SK-N-SH (cell line): ENCODE measurements around the gene GLIS1. TPM values are rescaled to one million over a fixed set of nuclear protein-coding genes. Genes with fewer than 3 reads are reported as not detected.

Source experiments
- CTCF ChIA-PET: fragments of 300-600, 350-600 bp; formaldehyde crosslinking; extraction: SDS; loops from one replicate; lab custom pipeline; 2021; lab: Yijun Ruan, JAX
- POLR2A ChIA-PET: fragments of 350-600 bp; sonication (Branson Sonifier 250); formaldehyde crosslinking; extraction: SDS; loops from one replicate; lab custom pipeline; 2020; ENCODE audit warnings: antibody characterized with exemption, inconsistent platforms; lab: Yijun Ruan, JAX
- DNase-seq: peaks from one replicate; pipeline ENCODE4 v3.0.0; 2012
- H2AFZ ChIP-seq: fragments of 200-600 bp; sonication (generic); 2 replicates; pipeline ENCODE4 v1.8.1; 2016; ENCODE audit warnings: antibody characterized with exemption, mild to moderate bottlenecking, low read depth
- H3F3A ChIP-seq: fragments of 200-600 bp; sonication (generic); replicated peaks from 2 replicates; pipeline ENCODE3; 2016; ENCODE audit warnings: antibody characterized with exemption, mild to moderate bottlenecking; ENCODE audit not compliant: insufficient read depth
- H3K27ac ChIP-seq, 2 experiments: fragments of 200-500 bp in 1 of 2; fragments of 200-600 bp in 1 of 2; sonication (Bioruptor generic) in 1 of 2; sonication (generic), shearing (Covaris generic) in 1 of 2; 2 replicates each; pipeline versions ENCODE4 v1.5.1 to v1.6.1; 2014 to 2016; ENCODE audit warnings: low read depth in 2 of 2, inconsistent platforms in 1 of 2, low read length in 1 of 2, mild to moderate bottlenecking in 1 of 2, mixed read lengths in 1 of 2
- H3K27me3 ChIP-seq: fragments of 200-600 bp; sonication (generic), shearing (Covaris generic); 2 replicates; pipeline ENCODE4 v1.6.1; 2016; ENCODE audit warnings: mixed run types; ENCODE audit not compliant: insufficient read depth
- H3K36me3 ChIP-seq, 2 experiments: fragments of 200-500 bp in 1 of 2; fragments of 200-600 bp in 1 of 2; sonication (Bioruptor generic) in 1 of 2; sonication (generic) in 1 of 2; replicated peaks in 1 of 2; 2 replicates each; pipeline versions ENCODE3 to v1.5.1; 2014 to 2016; ENCODE audit warnings: low read length in 1 of 2, mild to moderate bottlenecking in 1 of 2; ENCODE audit not compliant: insufficient read depth in 2 of 2, control insufficient read depth in 1 of 2
- H3K4me1 ChIP-seq, 2 experiments: fragments of 200-500 bp in 1 of 2; fragments of 200-600 bp in 1 of 2; sonication (Bioruptor generic) in 1 of 2; sonication (generic), shearing (Covaris generic) in 1 of 2; 2 replicates each; pipeline versions ENCODE4 v1.5.1 to v1.6.1; 2014 to 2016; ENCODE audit warnings: low read depth in 1 of 2, low read length in 1 of 2, mixed run types in 1 of 2; ENCODE audit not compliant: insufficient read depth in 2 of 2, control insufficient read depth in 1 of 2
- H3K4me2 ChIP-seq: fragments of 200-600 bp; sonication (generic), shearing (Covaris generic); 2 replicates; pipeline ENCODE4 v1.6.1; 2017; ENCODE audit warnings: mixed run types
- H3K4me3 ChIP-seq, 2 experiments: fragments of 200-500 bp in 1 of 2; fragments of 200-600 bp in 1 of 2; sonication (Bioruptor generic) in 1 of 2; sonication (generic), shearing (Covaris generic) in 1 of 2; 2 replicates each; pipeline versions ENCODE4 v1.5.1 to v1.8.1; 2014 to 2016; ENCODE audit warnings: low read depth in 2 of 2, inconsistent platforms in 1 of 2, low read length in 1 of 2, mild to moderate bottlenecking in 1 of 2, mixed read lengths in 1 of 2, moderate library complexity in 1 of 2
- H3K79me2 ChIP-seq: fragments of 200-600 bp; sonication (generic); 2 replicates; pipeline ENCODE4 v1.8.1; 2017; ENCODE audit warnings: mild to moderate bottlenecking; ENCODE audit not compliant: insufficient read depth
- H3K9ac ChIP-seq: fragments of 200-600 bp; sonication (generic); 2 replicates; pipeline ENCODE4 v1.6.1; 2017; ENCODE audit warnings: mixed run types
- H3K9me2 ChIP-seq: fragments of 200-600 bp; sonication (generic); 2 replicates; pipeline ENCODE4 v1.6.1; 2017; ENCODE audit warnings: mixed run types
- H3K9me3 ChIP-seq: fragments of 200-600 bp; sonication (generic); 2 replicates; pipeline ENCODE4 v1.6.1; 2017; ENCODE audit warnings: mixed run types, mild to moderate bottlenecking, moderate library complexity
- H4K20me1 ChIP-seq: fragments of 200-600 bp; sonication (generic); 2 replicates; pipeline ENCODE4 v1.6.1; 2017; ENCODE audit warnings: mild to moderate bottlenecking, mixed run types; ENCODE audit not compliant: insufficient read depth
- CHD2 ChIP-seq: fragments of 150-350 bp; IDR thresholded peaks from 2 replicates; pipeline ENCODE4 v1.6.1; 2018; ENCODE audit warnings: low read length; ENCODE audit not compliant: partially characterized antibody
- ELF1 ChIP-seq: IDR thresholded peaks from 2 replicates; pipeline ENCODE4 v1.4.0; 2012
- EP300 ChIP-seq, 2 experiments: IDR thresholded peaks; 2 replicates each; pipeline versions ENCODE4 v1.4.0 to v1.6.1; 2012; ENCODE audit warnings: borderline replicate concordance in 1 of 2, low read depth in 1 of 2, low read length in 1 of 2
- EZH2phosphoT487 ChIP-seq: fragments of 200-600 bp; sonication (generic); IDR thresholded peaks from 2 replicates; pipeline ENCODE4 v1.6.1; 2017; ENCODE audit warnings: low read depth, mixed run types, mild to moderate bottlenecking, antibody characterized with exemption, moderate library complexity, borderline replicate concordance
- FOSL2 ChIP-seq: IDR thresholded peaks from 2 replicates; pipeline ENCODE4 v1.4.0; 2012; ENCODE audit warnings: low read depth, mild to moderate bottlenecking, moderate library complexity, borderline replicate concordance
- IRF3 ChIP-seq: fragments of 150-350 bp; IDR thresholded peaks from 2 replicates; pipeline ENCODE4 v1.6.1; 2016; ENCODE audit warnings: mild to moderate bottlenecking, low read depth, low read length
- JUND ChIP-seq: IDR thresholded peaks from 2 replicates; pipeline ENCODE4 v1.4.0; 2012
- MXI1 ChIP-seq: IDR thresholded peaks from 2 replicates; pipeline ENCODE4 v1.6.1; 2012; ENCODE audit warnings: mild to moderate bottlenecking, low read depth, low read length, improper control_type of control experiment
- NFIC ChIP-seq: IDR thresholded peaks from 2 replicates; pipeline ENCODE4 v1.4.0; 2012; ENCODE audit warnings: borderline replicate concordance
- NRF1 ChIP-seq: IDR thresholded peaks from 2 replicates; pipeline ENCODE4 v1.6.1; 2012; ENCODE audit warnings: low read depth, mild to moderate bottlenecking, low read length
- POLR2AphosphoS5 ChIP-seq: IDR thresholded peaks from 2 replicates; pipeline ENCODE4 v1.6.1; 2012; ENCODE audit warnings: low read depth, low read length
- RAD21 ChIP-seq: IDR thresholded peaks from 2 replicates; pipeline ENCODE4 v1.6.1; 2012; ENCODE audit warnings: mild to moderate bottlenecking, low read length
- RCOR1 ChIP-seq: fragments of 150-350 bp; IDR thresholded peaks from 2 replicates; pipeline ENCODE4 v1.6.1; 2017; ENCODE audit warnings: antibody characterized with exemption, low read length
- RFX5 ChIP-seq: IDR thresholded peaks from 2 replicates; pipeline ENCODE4 v1.6.1; 2012; ENCODE audit warnings: mild to moderate bottlenecking, improper control_type of control experiment, low read length
- RXRA ChIP-seq: IDR thresholded peaks from 2 replicates; pipeline ENCODE4 v1.4.0; 2012; ENCODE audit warnings: low read depth, mild to moderate bottlenecking, borderline replicate concordance
- SIN3A ChIP-seq: IDR thresholded peaks from 2 replicates; pipeline ENCODE4 v1.6.1; 2012; ENCODE audit warnings: low read depth, mild to moderate bottlenecking, low read length, moderate library complexity, borderline replicate concordance
- TCF12 ChIP-seq: IDR thresholded peaks from 2 replicates; pipeline ENCODE4 v1.4.0; 2012
- TEAD4 ChIP-seq: IDR thresholded peaks from 2 replicates; pipeline ENCODE4 v1.4.0; 2012; ENCODE audit warnings: mild to moderate bottlenecking, borderline replicate concordance; ENCODE audit not compliant: insufficient read depth
- YY1 ChIP-seq: IDR thresholded peaks from 2 replicates; pipeline ENCODE4 v1.4.0; 2012; ENCODE audit warnings: low read depth, mild to moderate bottlenecking
- WGBS: methylation state at CpG from one replicate; pipeline ENCODE4 v1.1.6; 2017; ENCODE audit warnings: low lambda C conversion rate; 5-methylcytosine and 5-hydroxymethylcytosine counted together
- polyA plus RNA-seq, 3 experiments: library from polyadenylated mRNA; depleted of rRNA; stranded (reverse); fragments of >200 nt; gene quantifications; 2 replicates each; pipeline ENCODE4 v1.2.3, GENCODE V29; 2012
- TF ChIP-seq, protein P1 (sequence below): IDR thresholded peaks from 2 replicates; pipeline ENCODE4; 2012
- TF ChIP-seq, protein P2 (sequence below): IDR thresholded peaks from 2 replicates; pipeline ENCODE4 v1.4.0; 2012; ENCODE audit warnings: low read depth

Gene GLIS1
- polyA plus RNA-seq, 1 of the 3 experiments (the other 2 are of a cell fraction): 0.13 TPM

- no peak for TF ChIP-seq RCOR1
- no peak for TF ChIP-seq RXRA
- no peak for TF ChIP-seq JUND
- TF ChIP-seq EZH2phosphoT487: no peak
- no peak for TF ChIP-seq NRF1
- no peak for TF ChIP-seq RFX5
Measured at GRCh38 chr1:53470584-53470983, 268.4 kb downstream of the GLIS1 start (continued).

- DNase-seq: no peak
- Histone ChIP-seq H3K36me3 (no peaks in the 10 kb centered on the region), H3K27me3 (no peaks in the 10 kb centered on the region; the same call in 1 of the 2 replicates), H3K4me1 (peaks cover 0 to 7% of the 10 kb centered on the region in 2 experiments; a peak in 1 of 4 replicates), H2AFZ (no peak overlapping the region), H3K9me2 (no peaks in the 10 kb centered on the region), H3F3A (no peaks in the 10 kb centered on the region), H3K9me3 (no peaks in the 10 kb centered on the region), H3K9ac (no peak overlapping the region), H4K20me1 (no peaks in the 10 kb centered on the region), H3K79me2 (no peaks in the 10 kb centered on the region), H3K4me2 (no peak overlapping the region), H3K4me3 (peak overlapping the region in 1 of 2 experiments; percentile 46; a peak in 1 of 4 replicates), H3K27ac (no peak overlapping the region)
- no peak for TF ChIP-seq CHD2
- TF ChIP-seq FOSL2: no peak
- TF ChIP-seq RXRA: no peak
- TF ChIP-seq EZH2phosphoT487: no peak
- TF ChIP-seq NRF1: no peak
- TF ChIP-seq RFX5: no peak
- no peak for TF ChIP-seq MXI1
- POLR2A ChIA-PET: no interaction called here
- WGBS: 91% methylated on average over 16 of the region's 28 CpGs
- CTCF ChIA-PET: interaction anchor here (1.2 to 5.3 kb wide), 2 partner anchors 16 to 26 kb away, joined by 3 to 41 read pairs; no protein-coding TSS in a partner anchor
Measured at GRCh38 chr1:53470155-53470554, 268.8 kb downstream of the GLIS1 start.

- DNase-seq: no peak
- H3K4me3 ChIP-seq: no peak overlapping the region
- H4K20me1 ChIP-seq: no peaks in the 10 kb centered on the region
- H3K27me3 ChIP-seq: no peaks in the 10 kb centered on the region
- POLR2A ChIA-PET: no interaction called here
- peaks cover 0 to 3% of the 10 kb centered on the region in 2 experiments; a peak in 1 of 4 replicates for H3K4me1 ChIP-seq
- H3K9me2 ChIP-seq: no peaks in the 10 kb centered on the region
- no peak overlapping the region for H2AFZ ChIP-seq
- TF ChIP-seq FOSL2 (no peak), NRF1 (no peak), RFX5 (no peak), RCOR1 (no peak), NFIC (no peak), TEAD4 (no peak), RAD21 (no peak), POLR2AphosphoS5 (no peak), IRF3 (no peak), EZH2phosphoT487 (no peak), SIN3A (no peak), ELF1 (no peak), TCF12 (no peak), EP300 (IDR thresholded peaks at IDR 0.05; ENCODE audit: borderline replicate concordance in 1 of 2, low read depth in 1 of 2, low read length in 1 of 2) (no peak), YY1 (no peak)
- TF ChIP-seq, protein P1, sequence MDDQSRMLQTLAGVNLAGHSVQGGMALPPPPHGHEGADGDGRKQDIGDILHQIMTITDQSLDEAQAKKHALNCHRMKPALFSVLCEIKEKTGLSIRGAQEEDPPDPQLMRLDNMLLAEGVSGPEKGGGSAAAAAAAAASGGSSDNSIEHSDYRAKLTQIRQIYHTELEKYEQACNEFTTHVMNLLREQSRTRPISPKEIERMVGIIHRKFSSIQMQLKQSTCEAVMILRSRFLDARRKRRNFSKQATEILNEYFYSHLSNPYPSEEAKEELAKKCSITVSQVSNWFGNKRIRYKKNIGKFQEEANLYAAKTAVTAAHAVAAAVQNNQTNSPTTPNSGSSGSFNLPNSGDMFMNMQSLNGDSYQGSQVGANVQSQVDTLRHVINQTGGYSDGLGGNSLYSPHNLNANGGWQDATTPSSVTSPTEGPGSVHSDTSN: no peak
- TF ChIP-seq, protein P2, sequence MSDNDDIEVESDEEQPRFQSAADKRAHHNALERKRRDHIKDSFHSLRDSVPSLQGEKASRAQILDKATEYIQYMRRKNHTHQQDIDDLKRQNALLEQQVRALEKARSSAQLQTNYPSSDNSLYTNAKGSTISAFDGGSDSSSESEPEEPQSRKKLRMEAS: no peak
- TF ChIP-seq, all 33 proteins: peak for 0
- CTCF ChIA-PET: interaction anchor here (0.6 to 2.1 kb wide), 3 partner anchors 15 to 967 kb away, joined by 3 to 5 read pairs (median 3); no protein-coding TSS in a partner anchor
- 100% methylated on average over 1 of the region's 5 CpGs for WGBS
- Histone ChIP-seq H3K9ac (no peak overlapping the region), H3K27ac (no peak overlapping the region), H3K36me3 (no peaks in the 10 kb centered on the region), H3K4me2 (no peak overlapping the region), H3K79me2 (no peaks in the 10 kb centered on the region), H3K9me3 (no peaks in the 10 kb centered on the region), H3F3A (no peaks in the 10 kb centered on the region)
Measured at GRCh38 chr1:53469373-53469772, 269.6 kb downstream of the GLIS1 start.
